ENCODE data around the gene TXNDC8.

Gene TXNDC8

DNA sequence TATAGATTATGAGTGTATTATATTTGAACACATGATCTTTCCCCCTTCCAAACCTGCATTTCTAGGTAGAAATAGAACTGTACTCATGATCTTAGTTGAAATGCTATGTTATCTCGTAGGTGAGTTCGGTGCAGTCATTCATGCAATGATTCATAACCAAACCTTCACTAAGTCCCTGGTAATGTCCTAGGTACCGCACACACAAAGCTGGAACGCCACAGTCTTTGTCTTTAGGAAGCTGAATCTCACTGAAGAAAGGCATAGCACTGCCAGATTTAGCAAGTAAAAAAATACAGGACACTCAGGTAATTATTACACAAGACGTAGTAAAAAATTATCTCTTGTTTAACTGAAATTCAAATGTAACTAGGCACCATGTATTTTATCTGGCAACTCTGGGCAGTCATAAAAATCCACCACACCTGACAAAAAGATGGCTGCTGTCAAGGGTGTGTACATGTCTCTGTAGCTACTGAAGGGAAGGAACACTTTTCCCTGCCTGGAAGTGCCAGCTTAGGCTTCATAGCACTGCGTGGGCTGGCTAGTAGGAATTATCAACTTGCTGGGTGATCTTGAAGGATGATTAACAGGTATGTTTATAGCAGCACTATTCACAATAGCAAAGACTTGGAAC, 53.3 kb downstream of the TXNDC8 start:
- TF ChIP-seq BACH2 (CRISPR knock-in tag; IDR thresholded peaks at IDR 0.05; ENCODE audit: borderline replicate concordance): no peak
- TF ChIP-seq, protein P1, sequence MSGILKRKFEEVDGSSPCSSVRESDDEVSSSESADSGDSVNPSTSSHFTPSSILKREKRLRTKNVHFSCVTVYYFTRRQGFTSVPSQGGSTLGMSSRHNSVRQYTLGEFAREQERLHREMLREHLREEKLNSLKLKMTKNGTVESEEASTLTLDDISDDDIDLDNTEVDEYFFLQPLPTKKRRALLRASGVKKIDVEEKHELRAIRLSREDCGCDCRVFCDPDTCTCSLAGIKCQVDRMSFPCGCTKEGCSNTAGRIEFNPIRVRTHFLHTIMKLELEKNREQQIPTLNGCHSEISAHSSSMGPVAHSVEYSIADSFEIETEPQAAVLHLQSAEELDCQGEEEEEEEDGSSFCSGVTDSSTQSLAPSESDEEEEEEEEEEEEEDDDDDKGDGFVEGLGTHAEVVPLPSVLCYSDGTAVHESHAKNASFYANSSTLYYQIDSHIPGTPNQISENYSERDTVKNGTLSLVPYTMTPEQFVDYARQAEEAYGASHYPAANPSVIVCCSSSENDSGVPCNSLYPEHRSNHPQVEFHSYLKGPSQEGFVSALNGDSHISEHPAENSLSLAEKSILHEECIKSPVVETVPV (CRISPR knock-in tag; IDR thresholded peaks at IDR 0.05): no peak
- TF ChIP-seq, protein P2, sequence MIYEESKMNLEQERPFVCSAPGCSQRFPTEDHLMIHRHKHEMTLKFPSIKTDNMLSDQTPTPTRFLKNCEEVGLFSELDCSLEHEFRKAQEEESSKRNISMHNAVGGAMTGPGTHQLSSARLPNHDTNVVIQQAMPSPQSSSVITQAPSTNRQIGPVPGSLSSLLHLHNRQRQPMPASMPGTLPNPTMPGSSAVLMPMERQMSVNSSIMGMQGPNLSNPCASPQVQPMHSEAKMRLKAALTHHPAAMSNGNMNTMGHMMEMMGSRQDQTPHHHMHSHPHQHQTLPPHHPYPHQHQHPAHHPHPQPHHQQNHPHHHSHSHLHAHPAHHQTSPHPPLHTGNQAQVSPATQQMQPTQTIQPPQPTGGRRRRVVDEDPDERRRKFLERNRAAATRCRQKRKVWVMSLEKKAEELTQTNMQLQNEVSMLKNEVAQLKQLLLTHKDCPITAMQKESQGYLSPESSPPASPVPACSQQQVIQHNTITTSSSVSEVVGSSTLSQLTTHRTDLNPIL (CRISPR knock-in tag; IDR thresholded peaks at IDR 0.05; ENCODE audit: low read depth): no peak
- no peak for TF ChIP-seq CSDC2 (CRISPR knock-in tag; IDR thresholded peaks at IDR 0.05)
- TF ChIP-seq ARNTL (CRISPR knock-in tag; IDR thresholded peaks at IDR 0.05; ENCODE audit: borderline replicate concordance, low read depth): no peak
- no peak for TF ChIP-seq TCF4 (CRISPR knock-in tag; IDR thresholded peaks at IDR 0.05; ENCODE audit: borderline replicate concordance)
- no peak for TF ChIP-seq GLIS3 (CRISPR knock-in tag; IDR thresholded peaks at IDR 0.05)
- no peak for TF ChIP-seq ZNF8 (CRISPR knock-in tag; IDR thresholded peaks at IDR 0.05)
- TF ChIP-seq TOX (CRISPR knock-in tag; IDR thresholded peaks at IDR 0.05; ENCODE audit: borderline replicate concordance): no peak
- no peak for TF ChIP-seq ZFP30 (CRISPR knock-in tag; IDR thresholded peaks at IDR 0.05)
- no peak for TF ChIP-seq RARB (CRISPR knock-in tag; IDR thresholded peaks at IDR 0.05)
- no peak for TF ChIP-seq OSR1 (CRISPR knock-in tag; IDR thresholded peaks at IDR 0.05)
- no peak for TF ChIP-seq ZFP3 (CRISPR knock-in tag; IDR thresholded peaks at IDR 0.05)
- TF ChIP-seq, protein P3, sequence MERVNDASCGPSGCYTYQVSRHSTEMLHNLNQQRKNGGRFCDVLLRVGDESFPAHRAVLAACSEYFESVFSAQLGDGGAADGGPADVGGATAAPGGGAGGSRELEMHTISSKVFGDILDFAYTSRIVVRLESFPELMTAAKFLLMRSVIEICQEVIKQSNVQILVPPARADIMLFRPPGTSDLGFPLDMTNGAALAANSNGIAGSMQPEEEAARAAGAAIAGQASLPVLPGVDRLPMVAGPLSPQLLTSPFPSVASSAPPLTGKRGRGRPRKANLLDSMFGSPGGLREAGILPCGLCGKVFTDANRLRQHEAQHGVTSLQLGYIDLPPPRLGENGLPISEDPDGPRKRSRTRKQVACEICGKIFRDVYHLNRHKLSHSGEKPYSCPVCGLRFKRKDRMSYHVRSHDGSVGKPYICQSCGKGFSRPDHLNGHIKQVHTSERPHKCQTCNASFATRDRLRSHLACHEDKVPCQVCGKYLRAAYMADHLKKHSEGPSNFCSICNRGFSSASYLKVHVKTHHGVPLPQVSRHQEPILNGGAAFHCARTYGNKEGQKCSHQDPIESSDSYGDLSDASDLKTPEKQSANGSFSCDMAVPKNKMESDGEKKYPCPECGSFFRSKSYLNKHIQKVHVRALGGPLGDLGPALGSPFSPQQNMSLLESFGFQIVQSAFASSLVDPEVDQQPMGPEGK (CRISPR knock-in tag; IDR thresholded peaks at IDR 0.05; ENCODE audit: borderline replicate concordance): no peak
- TF ChIP-seq ESRRG (CRISPR knock-in tag; IDR thresholded peaks at IDR 0.05): no peak
- no peak for TF ChIP-seq ZC3H10 (CRISPR knock-in tag; IDR thresholded peaks at IDR 0.05)
- TF ChIP-seq SNAI2 (CRISPR knock-in tag; IDR thresholded peaks at IDR 0.05): no peak
- TF ChIP-seq ZNF70 (CRISPR knock-in tag; IDR thresholded peaks at IDR 0.05): no peak
- TF ChIP-seq ZNF565 (CRISPR knock-in tag; conservative IDR thresholded peaks at IDR 0.05; ENCODE audit: low read depth): no peak
- no peak for ATAC-seq

DNA sequence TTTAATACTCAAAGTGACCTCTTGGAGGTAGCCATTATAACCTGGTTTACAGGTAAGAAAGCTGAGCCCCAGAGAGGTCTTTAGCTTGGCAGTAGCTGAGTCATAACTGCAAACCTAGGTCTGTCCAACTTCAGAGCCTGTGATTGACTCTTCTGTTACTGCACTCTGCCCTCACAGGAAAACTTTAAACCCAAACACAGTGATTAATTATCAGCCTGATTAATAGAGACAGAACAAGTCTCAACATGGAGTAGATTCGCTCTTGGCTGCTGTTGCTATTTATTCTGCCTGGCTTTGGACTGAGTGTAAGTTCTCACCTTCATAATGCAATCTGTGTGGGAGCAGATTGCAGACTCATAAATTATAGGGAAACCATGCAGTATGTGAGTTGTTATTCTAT, 53.9 kb downstream of the TXNDC8 start:
- no peak for ATAC-seq
- TF ChIP-seq TCF4 (CRISPR knock-in tag; IDR thresholded peaks at IDR 0.05; ENCODE audit: borderline replicate concordance) (no peak), CSDC2 (CRISPR knock-in tag; IDR thresholded peaks at IDR 0.05) (no peak), GLIS3 (CRISPR knock-in tag; IDR thresholded peaks at IDR 0.05) (no peak), PPARA (CRISPR knock-in tag; IDR thresholded peaks at IDR 0.05; ENCODE audit: borderline replicate concordance) (no peak), ESRRG (CRISPR knock-in tag; IDR thresholded peaks at IDR 0.05) (no peak), BACH2 (CRISPR knock-in tag; IDR thresholded peaks at IDR 0.05; ENCODE audit: borderline replicate concordance) (no peak), ZFP3 (CRISPR knock-in tag; IDR thresholded peaks at IDR 0.05) (no peak), ZNF8 (CRISPR knock-in tag; IDR thresholded peaks at IDR 0.05) (no peak), ARNTL (CRISPR knock-in tag; IDR thresholded peaks at IDR 0.05; ENCODE audit: borderline replicate concordance, low read depth) (no peak), SNAI2 (CRISPR knock-in tag; IDR thresholded peaks at IDR 0.05) (no peak), ZFP30 (CRISPR knock-in tag; IDR thresholded peaks at IDR 0.05) (no peak), ISL1 (CRISPR knock-in tag; IDR thresholded peaks at IDR 0.05) (no peak), RARB (CRISPR knock-in tag; IDR thresholded peaks at IDR 0.05) (no peak)
- TF ChIP-seq, protein P4, sequence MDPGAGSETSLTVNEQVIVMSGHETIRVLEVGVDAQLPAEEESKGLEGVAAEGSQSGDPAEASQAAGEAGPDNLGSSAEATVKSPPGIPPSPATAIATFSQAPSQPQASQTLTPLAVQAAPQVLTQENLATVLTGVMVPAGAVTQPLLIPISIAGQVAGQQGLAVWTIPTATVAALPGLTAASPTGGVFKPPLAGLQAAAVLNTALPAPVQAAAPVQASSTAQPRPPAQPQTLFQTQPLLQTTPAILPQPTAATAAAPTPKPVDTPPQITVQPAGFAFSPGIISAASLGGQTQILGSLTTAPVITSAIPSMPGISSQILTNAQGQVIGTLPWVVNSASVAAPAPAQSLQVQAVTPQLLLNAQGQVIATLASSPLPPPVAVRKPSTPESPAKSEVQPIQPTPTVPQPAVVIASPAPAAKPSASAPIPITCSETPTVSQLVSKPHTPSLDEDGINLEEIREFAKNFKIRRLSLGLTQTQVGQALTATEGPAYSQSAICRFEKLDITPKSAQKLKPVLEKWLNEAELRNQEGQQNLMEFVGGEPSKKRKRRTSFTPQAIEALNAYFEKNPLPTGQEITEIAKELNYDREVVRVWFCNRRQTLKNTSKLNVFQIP (CRISPR knock-in tag; IDR thresholded peaks at IDR 0.05; ENCODE audit: borderline replicate concordance, low read depth): no peak
- TF ChIP-seq, protein P2 (CRISPR knock-in tag; IDR thresholded peaks at IDR 0.05; ENCODE audit: low read depth): no peak
- TF ChIP-seq, protein P3 (CRISPR knock-in tag; IDR thresholded peaks at IDR 0.05; ENCODE audit: borderline replicate concordance): no peak
